Measurements from ENCODE around the gene TBC1D13. TPM values are rescaled to one million over a fixed set of nuclear protein-coding genes. Genes with fewer than 3 reads are reported as not detected.

The TBC1D13 gene
- total and polyA plus RNA-seq, 7 donors = 11.8 to 25.1 (median 15.5) TPM

DNA sequence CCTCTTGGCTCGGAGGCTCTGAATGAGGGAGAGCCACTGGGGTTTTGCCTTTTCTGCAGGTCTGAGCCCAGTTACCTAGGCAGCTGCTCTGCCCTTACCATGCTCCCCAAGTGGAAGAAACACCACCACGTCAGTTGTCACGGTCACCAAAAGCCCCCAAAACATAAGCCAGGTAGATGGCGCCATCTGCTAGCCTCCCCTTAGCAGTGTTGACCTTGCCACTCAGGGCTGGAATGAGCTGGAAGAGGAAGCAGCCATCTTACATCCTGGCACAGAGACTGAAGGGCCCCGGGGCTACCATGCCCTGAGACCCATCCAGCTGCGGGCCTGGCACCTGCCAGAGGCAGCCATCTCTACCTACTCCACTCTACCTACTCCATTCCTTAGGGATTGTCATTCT is 22.7 kb upstream of the TBC1D13 start:
- TF ChIP-seq, protein P1, sequence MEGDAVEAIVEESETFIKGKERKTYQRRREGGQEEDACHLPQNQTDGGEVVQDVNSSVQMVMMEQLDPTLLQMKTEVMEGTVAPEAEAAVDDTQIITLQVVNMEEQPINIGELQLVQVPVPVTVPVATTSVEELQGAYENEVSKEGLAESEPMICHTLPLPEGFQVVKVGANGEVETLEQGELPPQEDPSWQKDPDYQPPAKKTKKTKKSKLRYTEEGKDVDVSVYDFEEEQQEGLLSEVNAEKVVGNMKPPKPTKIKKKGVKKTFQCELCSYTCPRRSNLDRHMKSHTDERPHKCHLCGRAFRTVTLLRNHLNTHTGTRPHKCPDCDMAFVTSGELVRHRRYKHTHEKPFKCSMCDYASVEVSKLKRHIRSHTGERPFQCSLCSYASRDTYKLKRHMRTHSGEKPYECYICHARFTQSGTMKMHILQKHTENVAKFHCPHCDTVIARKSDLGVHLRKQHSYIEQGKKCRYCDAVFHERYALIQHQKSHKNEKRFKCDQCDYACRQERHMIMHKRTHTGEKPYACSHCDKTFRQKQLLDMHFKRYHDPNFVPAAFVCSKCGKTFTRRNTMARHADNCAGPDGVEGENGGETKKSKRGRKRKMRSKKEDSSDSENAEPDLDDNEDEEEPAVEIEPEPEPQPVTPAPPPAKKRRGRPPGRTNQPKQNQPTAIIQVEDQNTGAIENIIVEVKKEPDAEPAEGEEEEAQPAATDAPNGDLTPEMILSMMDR (IDR thresholded peaks at IDR 0.05) = no peak
- Histone ChIP-seq H3K27me3 (ENCODE audit: insufficient read depth in 3 of 3, low read length in 2 of 3) (no peaks in the 10 kb centered on the region), H3K27ac (no peak overlapping the region), H3K4me1 (peaks cover 12% of the 10 kb centered on the region), H3K4me3 (no peak overlapping the region), H3K9me3 (no peaks in the 10 kb centered on the region), H3K36me3 (ENCODE audit: insufficient read depth in 1 of 2, low read depth in 1 of 2) (peaks cover 0 to 11% of the 10 kb centered on the region in 2 donors)
- WGBS, 3 donors = 80 to 88% (median 82%) methylated on average over 6 of the region's 6 CpGs
- intact Hi-C loops (cut with DNase I) = no loop called here
- ATAC-seq (no peak), DNase-seq (no peak)

DNA sequence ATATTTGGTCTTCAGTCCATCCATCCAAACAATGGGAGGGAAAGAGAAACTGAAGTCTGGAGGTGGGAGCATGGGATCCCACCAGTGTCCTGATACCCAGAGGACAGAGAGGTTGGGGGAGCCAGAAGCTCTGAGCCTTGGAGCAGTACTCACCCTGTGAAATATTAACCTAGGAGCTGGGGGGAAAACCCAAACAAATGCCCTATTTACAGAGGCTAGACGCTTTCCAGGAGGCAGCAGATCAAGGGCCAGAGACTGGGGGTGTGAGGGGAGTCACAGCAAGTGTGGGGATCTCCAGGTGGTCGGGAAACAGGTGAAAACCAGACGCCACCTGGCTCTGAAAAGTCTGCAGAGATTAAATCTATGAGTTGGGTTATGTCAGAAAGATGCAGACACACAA is 21.6 kb upstream of the TBC1D13 start:
- intact Hi-C loops (cut with DNase I) = loop anchor here in 1 of 2 donors (5.0 kb wide), 1 partner anchor 38 kb away; no protein-coding TSS in a partner anchor
- TF ChIP-seq, protein P1 (IDR thresholded peaks at IDR 0.05) = no peak

DNA sequence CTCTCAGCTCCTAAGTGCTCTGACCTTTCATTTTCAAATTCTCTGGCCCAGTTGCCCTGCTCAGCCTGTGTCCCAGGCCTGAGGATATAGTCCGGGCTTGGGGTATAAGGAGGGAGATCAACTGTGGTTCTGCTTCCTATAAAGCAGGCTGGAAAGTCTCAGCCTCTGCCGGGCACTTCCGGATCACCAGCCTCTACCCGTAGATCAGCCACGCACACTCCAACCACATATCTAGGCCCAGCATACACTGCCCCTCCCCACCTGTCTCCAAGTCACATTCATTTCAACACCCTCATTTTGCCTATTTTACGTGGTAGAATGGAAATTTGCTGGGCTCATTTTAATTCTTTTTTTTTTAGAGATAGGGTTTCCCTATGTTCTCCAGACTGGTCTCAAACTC is 18.4 kb upstream of the TBC1D13 start:
- H3K27me3 ChIP-seq (ENCODE audit: insufficient read depth in 3 of 3, low read length in 2 of 3) = no peaks in the 10 kb centered on the region
- H3K4me3 ChIP-seq = no peak overlapping the region
- peaks cover 0 to 14% of the 10 kb centered on the region in 2 donors for H3K36me3 ChIP-seq (ENCODE audit: insufficient read depth in 1 of 2, low read depth in 1 of 2)
- 74 to 83% (median 76%) methylated on average over 6 of the region's 6 CpGs for WGBS, 3 donors
- H3K4me1 ChIP-seq = peaks cover 15% of the 10 kb centered on the region
- H3K27ac ChIP-seq = no peak overlapping the region
- intact Hi-C loops (cut with DNase I) = loop anchor here in 1 of 2 donors (5.0 kb wide), 1 partner anchor 41 kb away; no protein-coding TSS in a partner anchor
- ATAC-seq (no peak), DNase-seq (no peak)
- no peaks in the 10 kb centered on the region for H3K9me3 ChIP-seq
- TF ChIP-seq, protein P1 (IDR thresholded peaks at IDR 0.05) = no peak

More for the DNA sequence above, 21.6 kb upstream of the TBC1D13 start:
- DNase-seq (no peak), ATAC-seq (no peak)
- Histone ChIP-seq H3K4me1 (peaks cover 21% of the 10 kb centered on the region), H3K27me3 (ENCODE audit: insufficient read depth in 3 of 3, low read length in 2 of 3) (no peaks in the 10 kb centered on the region), H3K9me3 (no peaks in the 10 kb centered on the region), H3K36me3 (ENCODE audit: insufficient read depth in 1 of 2, low read depth in 1 of 2) (peaks cover 0 to 14% of the 10 kb centered on the region in 2 donors), H3K4me3 (no peak overlapping the region), H3K27ac (no peak overlapping the region)
- WGBS, 3 donors = 76 to 83% (median 80%) methylated on average over 3 of the region's 3 CpGs

DNA sequence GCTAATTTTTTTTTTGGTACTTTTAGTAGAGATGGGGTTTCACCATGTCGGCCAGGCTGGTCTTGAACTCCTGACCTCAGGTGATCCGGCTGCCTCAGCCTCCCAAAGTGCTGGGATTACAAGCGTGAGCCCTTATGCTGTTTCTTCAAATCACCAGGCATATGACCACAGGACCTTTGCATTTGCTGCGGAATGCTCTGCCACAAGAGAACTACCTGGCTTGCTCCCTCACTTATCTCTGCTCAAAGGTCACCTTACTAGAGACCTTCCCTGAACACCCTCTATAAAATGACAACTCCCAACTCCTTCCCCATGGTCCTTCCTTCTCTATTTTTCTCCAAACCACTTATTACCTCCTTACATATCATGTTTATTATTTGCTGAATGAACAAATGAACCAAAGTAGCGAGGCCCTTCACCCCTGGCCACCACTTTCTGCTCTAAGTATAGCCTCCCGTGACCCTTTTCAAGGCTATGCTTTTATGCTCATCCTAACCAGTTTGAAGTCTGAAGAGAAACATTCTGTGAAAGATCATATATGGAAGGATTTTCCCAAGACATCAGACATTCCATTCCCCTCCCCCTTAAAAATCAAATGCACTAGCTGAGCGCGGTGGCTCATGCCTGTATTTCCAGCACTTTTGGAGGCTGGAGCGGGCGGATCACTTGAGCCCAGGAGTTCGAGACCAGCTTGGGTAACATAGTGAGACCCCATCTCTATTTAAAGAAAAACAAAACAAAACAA is 16.6 kb upstream of the TBC1D13 start:
- intact Hi-C loops (cut with DNase I) = loop anchor here in 1 of 2 donors (2.0 to 5.0 kb wide), 2 partner anchors 16 to 68 kb away; partner anchors contain the start of genes PKN3 and TBC1D13
- ATAC-seq (no peak), DNase-seq (no peak)
- TF ChIP-seq, protein P1 (IDR thresholded peaks at IDR 0.05) = no peak
- Histone ChIP-seq H3K27me3 (ENCODE audit: insufficient read depth in 3 of 3, low read length in 2 of 3) (no peaks in the 10 kb centered on the region), H3K27ac (peak overlapping the region; percentile 99), H3K4me1 (peaks cover 15% of the 10 kb centered on the region), H3K4me3 (peak overlapping the region; percentile 84), H3K36me3 (ENCODE audit: insufficient read depth in 1 of 2, low read depth in 1 of 2) (peaks cover 0 to 14% of the 10 kb centered on the region in 2 donors), H3K9me3 (no peaks in the 10 kb centered on the region)
- WGBS, 3 donors = 71 to 77% (median 71%) methylated on average over 11 of the region's 11 CpGs
